HepG2 (cell line): ENCODE results near the gene SLC22A23. TPM values are rescaled to one million over a fixed set of nuclear protein-coding genes. Genes with fewer than 3 reads are reported as not detected.

ENCODE experiments used
- ARNTL ChIP-seq: sonication (generic); formaldehyde crosslinking; IDR thresholded peaks from 2 replicates; pipeline ENCODE4 v1.4.0; 2020; ENCODE audit warnings: mild to moderate bottlenecking, missing genetic modification reagents
- ATF1 ChIP-seq: IDR thresholded peaks from 2 replicates; pipeline ENCODE4 v1.6.1; 2016; ENCODE audit warnings: mild to moderate bottlenecking, control low read depth
- CREM ChIP-seq, 2 experiments: sonication (generic) in 1 of 2; formaldehyde crosslinking in 1 of 2; IDR thresholded peaks; 2 replicates each; pipeline versions ENCODE4 v1.4.0 to v1.6.1; 2016 to 2020; ENCODE audit warnings: antibody characterized with exemption in 1 of 2, mild to moderate bottlenecking in 1 of 2, missing genetic modification reagents in 1 of 2
- CSRNP1 ChIP-seq: sonication (generic); formaldehyde crosslinking; IDR thresholded peaks from 2 replicates; pipeline ENCODE4 v1.8.1; 2023; ENCODE audit warnings: mild to moderate bottlenecking, missing genetic modification reagents
- GABPB1 ChIP-seq: IDR thresholded peaks from 2 replicates; pipeline ENCODE4 v1.6.1; 2016; ENCODE audit warnings: mild to moderate bottlenecking, missing genetic modification reagents, moderate library complexity, missing compliant biosample characterization
- HBP1 ChIP-seq: IDR thresholded peaks from 2 replicates; pipeline ENCODE4 v1.6.1; 2016; ENCODE audit warnings: low read depth, control low read depth
- KDM5A ChIP-seq: fragments of 200-600 bp; sonication (generic); IDR thresholded peaks from 2 replicates; pipeline ENCODE4 v1.7.0; 2018; ENCODE audit warnings: antibody characterized with exemption, mild to moderate bottlenecking, low read length, borderline replicate concordance
- MTF1 ChIP-seq: sonication (generic); formaldehyde crosslinking; IDR thresholded peaks from 2 replicates; pipeline ENCODE4 v1.5.0; 2020; ENCODE audit warnings: missing genetic modification reagents
- PHF20 ChIP-seq: sonication (generic); formaldehyde crosslinking; IDR thresholded peaks from 2 replicates; pipeline ENCODE4 v1.5.0; 2020; ENCODE audit warnings: mild to moderate bottlenecking, missing genetic modification reagents
- PHF5A ChIP-seq: IDR thresholded peaks from one replicate; pipeline ENCODE4 v1.6.1; 2018; ENCODE audit warnings: low read depth, missing genetic modification reagents; ENCODE audit not compliant: unreplicated experiment
- RBAK ChIP-seq: sonication (generic); formaldehyde crosslinking; IDR thresholded peaks from 2 replicates; pipeline ENCODE4 v1.5.1; 2020; ENCODE audit warnings: mild to moderate bottlenecking, missing genetic modification reagents
- RCOR2 ChIP-seq: IDR thresholded peaks from 2 replicates; pipeline ENCODE4 v1.6.1; 2016; ENCODE audit warnings: missing biosample characterization, missing genetic modification reagents
- REL ChIP-seq: sonication (generic); formaldehyde crosslinking; conservative IDR thresholded peaks from 2 replicates; pipeline ENCODE4 v1.8.0; 2022; ENCODE audit warnings: mild to moderate bottlenecking, missing genetic modification reagents, moderate library complexity
- SMAD9 ChIP-seq: sonication (generic); formaldehyde crosslinking; IDR thresholded peaks from 2 replicates; pipeline ENCODE4 v1.5.1; 2020; ENCODE audit warnings: mild to moderate bottlenecking, missing genetic modification reagents
- SSRP1 ChIP-seq: IDR thresholded peaks from 2 replicates; pipeline ENCODE4 v1.6.1; 2016; ENCODE audit warnings: control low read depth
- TRAFD1 ChIP-seq: sonication (generic); formaldehyde crosslinking; IDR thresholded peaks from 2 replicates; pipeline ENCODE4 v1.5.1; 2020; ENCODE audit warnings: missing genetic modification reagents, mild to moderate bottlenecking, borderline replicate concordance
- TSC22D2 ChIP-seq: sonication (generic); formaldehyde crosslinking; IDR thresholded peaks from 2 replicates; pipeline ENCODE4 v1.5.1; 2020; ENCODE audit warnings: missing genetic modification reagents, mild to moderate bottlenecking, borderline replicate concordance
- USF2 ChIP-seq, 2 experiments: sonication (generic) in 1 of 2; formaldehyde crosslinking in 1 of 2; IDR thresholded peaks; 2 replicates each; pipeline versions ENCODE4 v1.5.1 to v1.6.1; 2011 to 2020; ENCODE audit warnings: borderline replicate concordance in 1 of 2, low read depth in 1 of 2, low read length in 1 of 2, mild to moderate bottlenecking in 1 of 2, missing genetic modification reagents in 1 of 2, moderate library complexity in 1 of 2
- ZMYM2 ChIP-seq: sonication (generic); formaldehyde crosslinking; IDR thresholded peaks from 2 replicates; pipeline ENCODE4 v1.8.0; 2022; ENCODE audit warnings: mild to moderate bottlenecking, missing genetic modification reagents
- ZNF225 ChIP-seq: sonication (generic); formaldehyde crosslinking; IDR thresholded peaks from 2 replicates; pipeline ENCODE4 v1.4.0; 2020; ENCODE audit warnings: mild to moderate bottlenecking, missing genetic modification reagents
- ZNF709 ChIP-seq: sonication (generic); formaldehyde crosslinking; IDR thresholded peaks from 2 replicates; pipeline ENCODE4 v1.5.0; 2020; ENCODE audit warnings: mild to moderate bottlenecking, missing genetic modification reagents
- ZNF713 ChIP-seq: sonication (generic); formaldehyde crosslinking; IDR thresholded peaks from 2 replicates; pipeline ENCODE4 v1.4.0; 2020; ENCODE audit warnings: mild to moderate bottlenecking, missing genetic modification reagents
- polyA plus RNA-seq, 8 experiments: library from polyadenylated mRNA; depleted of rRNA in 3 of 8; stranded (reverse) in 7 of 8; unstranded in 1 of 8; fragments of >200 nt; fragmentation: Illumina TruSeq in 4 of 8; extraction: Trizol in 4 of 8; gene quantifications; 2 replicates each; pipeline versions ENCODE4 v1.2.1 to v1.2.3, GENCODE V29; 2011 to 2016; ENCODE audit warnings: low read depth in 4 of 8, missing spikeins in 1 of 8, mixed read lengths in 1 of 8; ENCODE audit not compliant: insufficient read depth in 1 of 8
- total RNA-seq, 5 experiments: library from RNA; depleted of rRNA; stranded (reverse); fragments of >200 nt; fragmentation: Illumina TruSeq; extraction: Trizol; gene quantifications; 2 replicates each; pipeline ENCODE4 v1.2.3, GENCODE V29; 2016; ENCODE audit warnings: low read depth in 1 of 5

Gene SLC22A23
- total and polyA plus RNA-seq, 2 of the 13 experiments (the other 11 are each of a cell fraction or from before 2014, with no cell fraction given), result 11.8 to 17.5 TPM

- TF ChIP-seq KDM5A (no peak; the same call in 1 of the 2 replicates), ZMYM2 (CRISPR knock-in tag) (peak; percentile 51; the same call in 1 of the 2 replicates), PHF5A (CRISPR knock-in tag) (peak; percentile 9), RBAK (no peak), ZNF713 (CRISPR knock-in tag) (no peak), ARNTL (CRISPR knock-in tag) (peak; percentile 51; the same call in 1 of the 2 replicates), TRAFD1 (CRISPR knock-in tag) (no peak), GABPB1 (peak; percentile 5; the same call in 1 of the 2 replicates), CREM (IDR thresholded peaks at IDR 0.05) (peak; percentile 62; the same call in 1 of the 2 replicates), CREM (CRISPR knock-in tag; IDR thresholded peaks at IDR 0.05) (no peak), PHF20 (CRISPR knock-in tag) (no peak), SMAD9 (no peak), ZNF225 (CRISPR knock-in tag) (no peak), MTF1 (CRISPR knock-in tag) (no peak), RCOR2 (CRISPR knock-in tag) (peak; percentile 80), SSRP1 (CRISPR knock-in tag) (peak; percentile 83; the same call in 1 of the 2 replicates), ZNF709 (CRISPR knock-in tag) (no peak), CSRNP1 (0 out of 2 replicates have a peak, but pooled peaks have one; percentile 37), ATF1 (CRISPR knock-in tag) (peak; percentile 46), HBP1 (CRISPR knock-in tag) (0 out of 2 replicates have a peak, but pooled peaks have one; percentile 65), USF2 (IDR thresholded peaks at IDR 0.05; ENCODE audit: low read depth, low read length) (no peak), USF2 (CRISPR knock-in tag; IDR thresholded peaks at IDR 0.05; ENCODE audit: borderline replicate concordance) (no peak), TSC22D2 (CRISPR knock-in tag) (no peak), REL (no peak)
These were observed 74.2 kb downstream of the SLC22A23 start (continued) for GRCh38 chr6:3382326-3383279.
